Measurements from ENCODE around the gene ARHGAP27.
A peak's percentile ranks its signal among the peaks of the same experiment; 100 is the strongest.

ARHGAP27 gene

DNA sequence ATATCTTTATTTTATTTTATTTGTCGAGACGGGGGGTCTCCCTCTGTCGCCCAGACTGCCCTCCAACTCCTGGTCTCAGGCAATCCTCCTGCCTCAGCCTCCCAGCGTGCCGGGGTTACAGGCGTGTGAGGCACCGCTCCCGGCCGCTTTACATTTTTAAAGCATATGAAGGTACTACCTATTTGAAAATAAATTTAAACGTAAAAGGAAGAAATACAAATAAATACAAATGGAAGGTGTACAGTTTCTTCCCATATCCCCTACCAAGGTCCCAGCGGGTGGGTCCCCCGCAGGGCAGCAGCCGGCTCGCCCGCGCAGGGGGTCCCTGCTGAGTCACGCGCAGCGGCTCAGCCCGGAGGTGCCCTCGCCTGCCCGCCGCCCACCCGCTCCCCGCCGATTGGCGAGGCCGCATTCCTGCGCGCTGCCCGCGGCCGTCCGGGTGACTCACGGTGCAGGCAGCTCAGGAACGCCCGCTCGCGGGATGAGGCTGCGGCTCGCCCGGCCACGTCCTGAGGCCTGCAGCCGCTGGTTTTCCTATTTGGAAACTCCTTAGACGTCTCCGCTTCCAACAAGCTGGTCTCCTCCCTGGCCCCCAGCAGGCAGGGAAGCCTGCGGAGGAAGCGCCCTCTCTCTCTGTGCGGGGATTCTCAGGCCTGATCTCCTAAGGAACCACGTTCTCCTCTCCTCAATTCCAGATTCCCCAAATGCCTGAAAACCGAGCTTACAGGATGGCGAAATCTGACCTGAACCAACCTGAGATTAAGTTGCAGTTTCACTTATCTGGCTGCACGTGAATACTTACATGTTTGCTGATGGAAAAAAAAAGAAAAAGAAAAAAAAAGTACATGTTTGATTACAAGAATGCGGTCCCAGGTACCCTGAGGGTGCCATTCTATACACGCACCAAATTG, 61.0 kb downstream of the ARHGAP27 start:
- Histone ChIP-seq H3K27me3 (ENCODE audit: control insufficient read depth in 3 of 3, insufficient read depth in 3 of 3, low read depth in 1 of 3, low read length in 3 of 3) (peaks cover 0 to 1% (median 0%) of the 10 kb centered on the region in 3 experiments), H3K9ac (ENCODE audit: low read depth, low read length, poor library complexity) (peak overlapping the region; percentile 34), H3K9me3 (replicated peaks in 1 of 2; ENCODE audit: control insufficient read depth in 2 of 2, insufficient read depth in 1 of 2, low read depth in 1 of 2, low read length in 2 of 2) (peaks cover 0 to 2% of the 10 kb centered on the region in 2 donors), H3K18ac (ENCODE audit: low read length) (peak overlapping the region; percentile 91), H3K27ac (replicated peaks; ENCODE audit: low read length) (peak overlapping the region; percentile 95), H3K4me3 (ENCODE audit: low read length in 2 of 2) (peak overlapping the region in 1 of 2 donors; percentile 33), H2BK120ac (ENCODE audit: low read depth, low read length) (peak overlapping the region; percentile 74), H2BK15ac (ENCODE audit: low read length) (peak overlapping the region; percentile 45), H2BK5ac (ENCODE audit: low read length) (no peak overlapping the region), H3K36me3 (replicated peaks in 1 of 2; ENCODE audit: control insufficient read depth in 2 of 2, insufficient read depth in 2 of 2, low read length in 2 of 2) (no peaks in the 10 kb centered on the region), H4K91ac (ENCODE audit: low read depth, low read length, poor library complexity) (no peak overlapping the region), H2BK12ac (ENCODE audit: low read length) (no peak overlapping the region), H4K8ac (ENCODE audit: low read depth, low read length) (no peak overlapping the region), H3K4me2 (ENCODE audit: insufficient read depth, low read length, poor library complexity, severe bottlenecking) (peak overlapping the region; percentile 56), H3K4me1 (ENCODE audit: control insufficient read depth in 2 of 2, insufficient read depth in 1 of 2, low read depth in 1 of 2, low read length in 2 of 2) (peaks cover 9 to 23% of the 10 kb centered on the region in 2 donors), H3K23ac (ENCODE audit: low read depth, low read length, poor library complexity) (peak overlapping the region; percentile 59), H3K4ac (ENCODE audit: low read length) (no peak overlapping the region), H3K14ac (ENCODE audit: low read length) (no peak overlapping the region), H2AK5ac (ENCODE audit: low read depth, low read length) (no peak overlapping the region), H2AFZ (ENCODE audit: low read length) (peak overlapping the region; percentile 98), H3K79me1 (ENCODE audit: low read depth, low read length) (no peaks in the 10 kb centered on the region)
- peak; percentile 82 for DNase-seq (ENCODE audit: low spot score)
- WGBS, 2 donors (ENCODE audit: extremely low coverage in 2 of 2, insufficient read length in 2 of 2, insufficient replicate concordance in 1 of 2): no CpG with 5 or more reads among the region's 55 CpGs

DNA sequence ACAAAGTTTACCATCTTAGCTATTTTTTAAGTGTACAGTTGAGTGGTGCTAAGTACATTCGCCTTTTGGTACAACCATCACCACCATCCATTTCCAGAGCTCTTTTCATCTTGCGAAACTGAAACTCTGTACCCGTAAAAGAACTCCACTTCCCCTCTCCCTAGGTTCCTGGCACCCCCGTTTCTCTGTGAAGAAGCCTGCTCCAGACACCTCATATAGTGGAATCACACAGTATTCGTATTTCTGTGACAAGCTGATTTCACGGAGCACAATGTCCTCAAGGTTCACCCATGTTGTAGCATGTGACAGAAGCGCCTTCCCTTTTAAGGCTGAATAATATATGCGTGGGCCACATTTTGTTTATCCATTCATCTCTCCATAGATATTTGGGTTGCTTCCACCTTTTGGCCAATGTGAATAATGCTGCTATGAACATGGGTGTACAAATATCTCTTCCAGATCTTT, 61.7 kb downstream of the ARHGAP27 start:
- Histone ChIP-seq H3K9ac (ENCODE audit: low read depth, low read length, poor library complexity) (no peak overlapping the region), H3K36me3 (replicated peaks in 1 of 2; ENCODE audit: control insufficient read depth in 2 of 2, insufficient read depth in 2 of 2, low read length in 2 of 2) (no peaks in the 10 kb centered on the region), H3K4me2 (ENCODE audit: insufficient read depth, low read length, poor library complexity, severe bottlenecking) (no peak overlapping the region), H3K27me3 (ENCODE audit: control insufficient read depth in 3 of 3, insufficient read depth in 3 of 3, low read depth in 1 of 3, low read length in 3 of 3) (peaks cover 0 to 1% (median 0%) of the 10 kb centered on the region in 3 experiments), H3K4me1 (ENCODE audit: control insufficient read depth in 2 of 2, insufficient read depth in 1 of 2, low read depth in 1 of 2, low read length in 2 of 2) (peaks cover 9 to 23% of the 10 kb centered on the region in 2 donors), H3K4ac (ENCODE audit: low read length) (no peak overlapping the region), H2BK120ac (ENCODE audit: low read depth, low read length) (no peak overlapping the region), H3K23ac (ENCODE audit: low read depth, low read length, poor library complexity) (no peak overlapping the region), H3K9me3 (replicated peaks in 1 of 2; ENCODE audit: control insufficient read depth in 2 of 2, insufficient read depth in 1 of 2, low read depth in 1 of 2, low read length in 2 of 2) (peaks cover 0 to 2% of the 10 kb centered on the region in 2 donors), H3K4me3 (ENCODE audit: low read length in 2 of 2) (no peak overlapping the region), H3K14ac (ENCODE audit: low read length) (no peak overlapping the region), H4K91ac (ENCODE audit: low read depth, low read length, poor library complexity) (no peak overlapping the region), H3K27ac (replicated peaks; ENCODE audit: low read length) (no peak overlapping the region), H3K79me1 (ENCODE audit: low read depth, low read length) (no peaks in the 10 kb centered on the region), H2BK12ac (ENCODE audit: low read length) (no peak overlapping the region), H3K18ac (ENCODE audit: low read length) (no peak overlapping the region), H2BK15ac (ENCODE audit: low read length) (no peak overlapping the region), H2AK5ac (ENCODE audit: low read depth, low read length) (no peak overlapping the region), H2BK5ac (ENCODE audit: low read length) (no peak overlapping the region), H4K8ac (ENCODE audit: low read depth, low read length) (no peak overlapping the region), H2AFZ (ENCODE audit: low read length) (peak overlapping the region; percentile 98)
- DNase-seq (ENCODE audit: low spot score): no peak
- no CpG with 5 or more reads among the region's 8 CpGs for WGBS, 2 donors (ENCODE audit: extremely low coverage in 2 of 2, insufficient read length in 2 of 2, insufficient replicate concordance in 1 of 2)

DNA sequence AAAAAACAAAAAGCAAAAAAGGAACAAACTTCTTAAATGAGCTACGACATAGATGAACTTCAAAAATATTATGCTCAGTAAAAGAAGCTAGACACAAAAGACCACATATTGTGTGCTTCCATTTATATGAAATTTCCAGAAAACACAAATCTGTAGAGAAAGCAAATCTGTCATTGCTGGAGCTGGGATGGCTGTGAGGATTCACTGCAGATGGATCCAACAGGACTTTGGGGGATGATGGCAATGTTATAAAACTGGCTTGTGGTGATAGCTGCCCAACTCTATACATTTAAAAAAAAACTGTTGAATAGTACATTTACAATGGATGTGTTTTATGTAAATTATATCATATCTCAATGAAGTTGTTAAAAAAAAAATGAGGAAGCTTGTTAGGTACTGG, 63.2 kb downstream of the ARHGAP27 start:
- no peak overlapping the region for H3K23ac ChIP-seq (ENCODE audit: low read depth, low read length, poor library complexity)
- no peak overlapping the region for H3K4ac ChIP-seq (ENCODE audit: low read length)
- H4K91ac ChIP-seq (ENCODE audit: low read depth, low read length, poor library complexity): no peak overlapping the region
- H2BK5ac ChIP-seq (ENCODE audit: low read length): no peak overlapping the region
- DNase-seq (ENCODE audit: low spot score): no peak
- no peaks in the 10 kb centered on the region for H3K36me3 ChIP-seq (replicated peaks in 1 of 2; ENCODE audit: control insufficient read depth in 2 of 2, insufficient read depth in 2 of 2, low read length in 2 of 2)
- H2AFZ ChIP-seq (ENCODE audit: low read length): no peak overlapping the region
- no peak overlapping the region for H3K14ac ChIP-seq (ENCODE audit: low read length)
- no peak overlapping the region for H4K8ac ChIP-seq (ENCODE audit: low read depth, low read length)
- H2BK12ac ChIP-seq (ENCODE audit: low read length): no peak overlapping the region
- no peak overlapping the region for H3K9ac ChIP-seq (ENCODE audit: low read depth, low read length, poor library complexity)
- H2AK5ac ChIP-seq (ENCODE audit: low read depth, low read length): no peak overlapping the region
- no peak overlapping the region for H3K4me2 ChIP-seq (ENCODE audit: insufficient read depth, low read length, poor library complexity, severe bottlenecking)
- no peak overlapping the region for H2BK15ac ChIP-seq (ENCODE audit: low read length)
- H3K27me3 ChIP-seq (ENCODE audit: control insufficient read depth in 3 of 3, insufficient read depth in 3 of 3, low read depth in 1 of 3, low read length in 3 of 3): no peaks in the 10 kb centered on the region
- WGBS, 2 donors (ENCODE audit: extremely low coverage in 2 of 2, insufficient read length in 2 of 2, insufficient replicate concordance in 1 of 2): no CpG with 5 or more reads among the region's 1 CpG
- H3K27ac ChIP-seq (replicated peaks; ENCODE audit: low read length): no peak overlapping the region
- peaks cover 13 to 28% of the 10 kb centered on the region in 2 donors for H3K4me1 ChIP-seq (ENCODE audit: control insufficient read depth in 2 of 2, insufficient read depth in 1 of 2, low read depth in 1 of 2, low read length in 2 of 2)
- H3K79me1 ChIP-seq (ENCODE audit: low read depth, low read length): no peaks in the 10 kb centered on the region
- no peaks in the 10 kb centered on the region for H3K9me3 ChIP-seq (replicated peaks in 1 of 2; ENCODE audit: control insufficient read depth in 2 of 2, insufficient read depth in 1 of 2, low read depth in 1 of 2, low read length in 2 of 2)
- H2BK120ac ChIP-seq (ENCODE audit: low read depth, low read length): no peak overlapping the region
- no peak overlapping the region for H3K18ac ChIP-seq (ENCODE audit: low read length)
- no peak overlapping the region for H3K4me3 ChIP-seq (ENCODE audit: low read length in 2 of 2)

GRCh38 chr17:45368651-45369050, 64.0 kb downstream of the ARHGAP27 start:
- H3K79me1 ChIP-seq (ENCODE audit: low read depth, low read length): no peaks in the 10 kb centered on the region

More at GRCh38 chr17:45368651-45369050, 64.0 kb downstream of the ARHGAP27 start:
- no peak overlapping the region for H3K9ac ChIP-seq (ENCODE audit: low read depth, low read length, poor library complexity)
- no peak overlapping the region for H2BK15ac ChIP-seq (ENCODE audit: low read length)
- H4K8ac ChIP-seq (ENCODE audit: low read depth, low read length): no peak overlapping the region
- no peak overlapping the region for H3K18ac ChIP-seq (ENCODE audit: low read length)
- no peak overlapping the region for H4K91ac ChIP-seq (ENCODE audit: low read depth, low read length, poor library complexity)
- no peaks in the 10 kb centered on the region for H3K36me3 ChIP-seq (replicated peaks in 1 of 2; ENCODE audit: control insufficient read depth in 2 of 2, insufficient read depth in 2 of 2, low read length in 2 of 2)
- H3K27me3 ChIP-seq (ENCODE audit: control insufficient read depth in 3 of 3, insufficient read depth in 3 of 3, low read depth in 1 of 3, low read length in 3 of 3): peaks cover 0 to 3% (median 0%) of the 10 kb centered on the region in 3 experiments
- no peak overlapping the region for H2BK5ac ChIP-seq (ENCODE audit: low read length)
- H3K4ac ChIP-seq (ENCODE audit: low read length): no peak overlapping the region
- no peaks in the 10 kb centered on the region for H3K9me3 ChIP-seq (replicated peaks in 1 of 2; ENCODE audit: control insufficient read depth in 2 of 2, insufficient read depth in 1 of 2, low read depth in 1 of 2, low read length in 2 of 2)
- no peak overlapping the region for H2BK12ac ChIP-seq (ENCODE audit: low read length)
- H3K4me2 ChIP-seq (ENCODE audit: insufficient read depth, low read length, poor library complexity, severe bottlenecking): no peak overlapping the region
- H2BK120ac ChIP-seq (ENCODE audit: low read depth, low read length): no peak overlapping the region
- peaks cover 13 to 26% of the 10 kb centered on the region in 2 donors for H3K4me1 ChIP-seq (ENCODE audit: control insufficient read depth in 2 of 2, insufficient read depth in 1 of 2, low read depth in 1 of 2, low read length in 2 of 2)
- no peak for DNase-seq (ENCODE audit: low spot score)
- no peak overlapping the region for H3K27ac ChIP-seq (replicated peaks; ENCODE audit: low read length)
- H2AFZ ChIP-seq (ENCODE audit: low read length): no peak overlapping the region
- no peak overlapping the region for H2AK5ac ChIP-seq (ENCODE audit: low read depth, low read length)
- no peak overlapping the region for H3K23ac ChIP-seq (ENCODE audit: low read depth, low read length, poor library complexity)
- no peak overlapping the region for H3K4me3 ChIP-seq (ENCODE audit: low read length in 2 of 2)
- H3K14ac ChIP-seq (ENCODE audit: low read length): no peak overlapping the region

All from neuronal stem cell (in vitro differentiated cells).